AG04449 (cell line): Measurements from ENCODE around the gene HS6ST2.

Experiments used
- CTCF ChIA-PET: fragments of 350-600 bp; formaldehyde crosslinking; extraction: SDS; loops from one replicate; lab custom pipeline; 2021; ENCODE audit warnings: antibody characterized with exemption; lab: Yijun Ruan, JAX
- POLR2A ChIA-PET: fragments of 400-600, 350-600 bp; formaldehyde crosslinking; extraction: SDS; loops from one replicate; lab custom pipeline; 2020; ENCODE audit warnings: antibody characterized with exemption, inconsistent platforms; lab: Yijun Ruan, JAX
- DNase-seq: peaks from one replicate; pipeline ENCODE4 v3.0.0-alpha.2; 2010; ENCODE audit warnings: low read depth, low spot score
- H3K4me3 ChIP-seq: 2 replicates; pipeline ENCODE4 v1.5.1; 2011; ENCODE audit warnings: low read depth, mild to moderate bottlenecking, control low read depth, low read length
- CTCF ChIP-seq: IDR thresholded peaks from one replicate; pipeline ENCODE4 v1.5.1; 2011; ENCODE audit warnings: mild to moderate bottlenecking, moderate library complexity, low read length, control low read depth, inconsistent platforms; ENCODE audit not compliant: insufficient read depth; ENCODE audit errors: missing control alignments

HS6ST2 gene

GRCh38 chrX:132652871-132653270 lies 305.6 kb downstream of the HS6ST2 start:
- no peak for DNase-seq
- ChIA-PET POLR2A (no interaction called here), CTCF (no interaction called here)
- no peak for TF ChIP-seq CTCF
- H3K4me3 ChIP-seq = no peak overlapping the region

GRCh38 chrX:132651421-132652086 lies 306.9 kb downstream of the HS6ST2 start:
- CTCF ChIA-PET = no interaction called here
- POLR2A ChIA-PET = no interaction called here
- TF ChIP-seq CTCF = no peak
- H3K4me3 ChIP-seq = no peak overlapping the region
- peak; percentile 63 for DNase-seq

- POLR2A ChIA-PET = no interaction called here
- H3K4me3 ChIP-seq = no peak overlapping the region
- peak; percentile 41 for DNase-seq
- CTCF ChIA-PET = interaction anchor here (0.8 to 1.3 kb wide), 3 partner anchors 9 to 18 kb away, joined by 3 to 4 read pairs (median 3); no protein-coding TSS in a partner anchor
- no peak for TF ChIP-seq CTCF
Observed at GRCh38 chrX:132648895-132649294, 309.5 kb downstream of the HS6ST2 start.

GRCh38 chrX:132639446-132639845 lies 319.0 kb downstream of the HS6ST2 start:
- ChIA-PET POLR2A (no interaction called here), CTCF (interaction anchor here (0.9 to 3.2 kb wide), 3 partner anchors 9 to 76 kb away, joined by 3 to 9 read pairs (median 3); no protein-coding TSS in a partner anchor)
- H3K4me3 ChIP-seq = no peak overlapping the region
- DNase-seq = no peak
- no peak for TF ChIP-seq CTCF

GRCh38 chrX:132638313-132638712 lies 320.1 kb downstream of the HS6ST2 start:
- CTCF ChIA-PET = interaction anchor here (0.9 to 1.0 kb wide), 2 partner anchors 77 to 115 kb away, joined by 3 read pairs; no protein-coding TSS in a partner anchor
- POLR2A ChIA-PET = no interaction called here
- no peak for TF ChIP-seq CTCF
- H3K4me3 ChIP-seq = no peak overlapping the region
- no peak for DNase-seq

- ChIA-PET POLR2A (no interaction called here), CTCF (interaction anchor here (0.7 to 6.8 kb wide), 11 partner anchors 8 to 544 kb away, joined by 3 to 63 read pairs (median 4); no protein-coding TSS in a partner anchor)
- H3K4me3 ChIP-seq = no peak overlapping the region
- DNase-seq = no peak
- TF ChIP-seq CTCF = no peak
Observed at GRCh38 chrX:132636080-132636479, 322.3 kb downstream of the HS6ST2 start.
